SK-N-SH (cell line): Measurements from ENCODE around the gene PALLD.

Source experiments
- POLR2AphosphoS5 ChIP-seq: IDR thresholded peaks from 2 replicates; pipeline ENCODE4 v1.6.1; 2012; ENCODE audit warnings: low read depth, low read length
- RAD21 ChIP-seq: IDR thresholded peaks from 2 replicates; pipeline ENCODE4 v1.6.1; 2012; ENCODE audit warnings: mild to moderate bottlenecking, low read length
- TF ChIP-seq, protein P1 (sequence below): IDR thresholded peaks from 2 replicates; pipeline ENCODE4 v1.4.0; 2012; ENCODE audit warnings: low read depth, borderline replicate concordance

DNA sequence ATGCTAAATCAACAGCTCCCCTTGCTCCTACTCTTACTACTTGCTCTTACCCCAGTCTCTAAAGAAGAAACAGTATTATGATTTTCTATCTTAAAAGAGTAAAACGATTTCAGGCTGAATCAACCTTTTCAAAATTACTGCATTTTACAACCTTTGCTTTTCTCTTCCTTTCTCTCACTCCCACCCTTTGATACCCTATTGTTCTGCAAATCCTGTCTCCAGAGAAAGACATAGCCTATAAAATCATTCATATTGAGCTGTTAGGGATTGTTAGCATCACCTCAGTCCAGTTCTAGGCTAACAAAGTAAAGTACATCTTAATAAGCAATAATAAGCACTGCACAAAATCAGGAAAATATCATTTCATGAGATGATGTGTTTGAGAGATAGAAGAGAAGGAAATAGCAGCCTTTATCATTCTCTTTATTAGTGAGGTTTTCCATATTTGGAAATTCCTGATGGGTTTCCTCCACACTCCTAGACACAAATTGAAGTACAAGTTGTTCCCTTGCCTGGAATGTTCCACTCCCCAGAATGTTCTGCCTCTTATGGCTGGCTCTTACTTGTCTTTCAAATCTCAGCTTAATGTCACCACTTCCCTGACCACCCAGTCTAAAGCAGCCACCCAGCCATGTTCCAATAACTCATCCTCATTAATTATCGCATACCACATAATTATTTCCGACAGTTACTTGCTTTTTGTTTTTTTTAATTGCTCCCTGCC, 219.7 kb downstream of the PALLD start:
- TF ChIP-seq, protein P1, sequence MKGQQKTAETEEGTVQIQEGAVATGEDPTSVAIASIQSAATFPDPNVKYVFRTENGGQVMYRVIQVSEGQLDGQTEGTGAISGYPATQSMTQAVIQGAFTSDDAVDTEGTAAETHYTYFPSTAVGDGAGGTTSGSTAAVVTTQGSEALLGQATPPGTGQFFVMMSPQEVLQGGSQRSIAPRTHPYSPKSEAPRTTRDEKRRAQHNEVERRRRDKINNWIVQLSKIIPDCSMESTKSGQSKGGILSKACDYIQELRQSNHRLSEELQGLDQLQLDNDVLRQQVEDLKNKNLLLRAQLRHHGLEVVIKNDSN: no peak
- TF ChIP-seq POLR2AphosphoS5: no peak
- TF ChIP-seq RAD21: no peak
